GM10266 (cell line): ENCODE data around the gene KCNJ6.

Experiments used
- DNase-seq: peaks from one replicate; pipeline ENCODE4 v3.0.0; 2012; ENCODE audit errors: extremely low spot score
- CTCF ChIP-seq: IDR thresholded peaks from 2 replicates; pipeline ENCODE4 v1.5.1; 2012; ENCODE audit warnings: mild to moderate bottlenecking, low read depth; ENCODE audit not compliant: control insufficient read depth, insufficient read depth; ENCODE audit errors: missing control alignments

Gene KCNJ6

GRCh38 chr21:37623183-37623582 is 293.1 kb downstream of the KCNJ6 start:
- TF ChIP-seq CTCF: no peak
- DNase-seq: no peak

GRCh38 chr21:37622755-37623154 is 293.5 kb downstream of the KCNJ6 start:
- DNase-seq: no peak
- no peak for TF ChIP-seq CTCF

GRCh38 chr21:37620401-37620800 is 295.9 kb downstream of the KCNJ6 start:
- no peak for TF ChIP-seq CTCF
- no peak for DNase-seq

GRCh38 chr21:37619464-37619974 is 296.7 kb downstream of the KCNJ6 start:
- no peak for TF ChIP-seq CTCF
- no peak for DNase-seq

GRCh38 chr21:37618081-37618480 is 298.2 kb downstream of the KCNJ6 start:
- TF ChIP-seq CTCF: no peak
- no peak for DNase-seq

- no peak for DNase-seq
- TF ChIP-seq CTCF: no peak
These were observed 300.3 kb downstream of the KCNJ6 start for GRCh38 chr21:37615962-37616361.

GRCh38 chr21:37614351-37614875 is 301.8 kb downstream of the KCNJ6 start:
- DNase-seq: no peak
- no peak for TF ChIP-seq CTCF
